Activated T-helper 1 cell treated with anti-CD3 and anti-CD28 coated beads, Interleukin-12 subunit alpha, Interleukin-12 subunit beta, Interleukin-2, Interleukin-4 antibody, amounts not matched to agents 30 ng/mL and 10 ng/mL and 1 ng/mL, durations not matched to agents 14 hours and 24 hours and 36 hours (primary cell): ENCODE results near the gene CD8B. TPM values are rescaled to one million over a fixed set of nuclear protein-coding genes. Genes with fewer than 3 reads are reported as not detected.

Experiments used
- DNase-seq: peaks from one replicate; pipeline ENCODE4 v3.0.0; 2021; ENCODE audit warnings: low spot score
- H3K27ac Mint-ChIP-seq: one replicate; pipeline ENCODE4 v1.8.0; 2021; ENCODE audit warnings: mild to moderate bottlenecking, mixed read lengths
- H3K27me3 Mint-ChIP-seq: one replicate; pipeline ENCODE4 v1.8.0; 2022; ENCODE audit warnings: mild to moderate bottlenecking, moderate library complexity, mixed read lengths; ENCODE audit not compliant: insufficient read depth
- H3K36me3 Mint-ChIP-seq: one replicate; pipeline ENCODE4 v1.8.0; 2021; ENCODE audit warnings: low read depth, mixed read lengths
- H3K4me1 Mint-ChIP-seq: one replicate; pipeline ENCODE4 v1.8.0; 2021; ENCODE audit warnings: low read depth, mixed read lengths
- H3K4me3 Mint-ChIP-seq: one replicate; pipeline ENCODE4 v1.8.0; 2021; ENCODE audit warnings: mild to moderate bottlenecking, moderate library complexity, mixed read lengths
- H3K9me3 Mint-ChIP-seq: one replicate; pipeline ENCODE4 v1.8.0; 2021; ENCODE audit warnings: mixed read lengths
- intact Hi-C: fragments of 100-400 bp; cut with micrococcal nuclease; formaldehyde crosslinking; loops from one replicate; pipeline ENCODE4 v1.15.1; 2024
- total RNA-seq: library from RNA; stranded (reverse); gene quantifications from 2 replicates; pipeline ENCODE4 v1.2.3, GENCODE V29; 2022

The CD8B gene
- total RNA-seq, 1 donor from 2014 or later: 1.5 TPM

- Mint-ChIP-seq H3K36me3 (no peaks in the 10 kb centered on the region), H3K4me3 (peak overlapping the region; percentile 87), H3K4me1 (peaks cover 27% of the 10 kb centered on the region), H3K9me3 (no peaks in the 10 kb centered on the region), H3K27ac (peak overlapping the region; percentile 79), H3K27me3 (peaks cover 46% of the 10 kb centered on the region)
- intact Hi-C loops: loop anchor here (1.0 to 2.0 kb wide), 3 partner anchors 16 to 409 kb away; no protein-coding TSS in a partner anchor
- DNase-seq: no peak
Observed at GRCh38 chr2:86807468-86808275, 54.0 kb downstream of the CD8B start.

GRCh38 chr2:86807133-86807467, 54.6 kb downstream of the CD8B start:
- H3K4me3 Mint-ChIP-seq: peak overlapping the region; percentile 87
- H3K27ac Mint-ChIP-seq: peak overlapping the region; percentile 79
- no peaks in the 10 kb centered on the region for H3K9me3 Mint-ChIP-seq
- intact Hi-C loops: loop anchor here (1.0 kb wide), 2 partner anchors 16 to 43 kb away; no protein-coding TSS in a partner anchor
- H3K27me3 Mint-ChIP-seq: peaks cover 41% of the 10 kb centered on the region
- H3K36me3 Mint-ChIP-seq: no peaks in the 10 kb centered on the region
- H3K4me1 Mint-ChIP-seq: peaks cover 27% of the 10 kb centered on the region
- no peak for DNase-seq

GRCh38 chr2:86806059-86806857, 55.4 kb downstream of the CD8B start:
- Mint-ChIP-seq H3K4me1 (peaks cover 27% of the 10 kb centered on the region), H3K27ac (no peak overlapping the region), H3K27me3 (peaks cover 40% of the 10 kb centered on the region), H3K36me3 (no peaks in the 10 kb centered on the region), H3K4me3 (peak overlapping the region; percentile 47), H3K9me3 (no peaks in the 10 kb centered on the region)
- intact Hi-C loops: no loop called here
- DNase-seq: no peak

GRCh38 chr2:86800856-86801567, 60.7 kb downstream of the CD8B start:
- H3K36me3 Mint-ChIP-seq: peaks cover 6% of the 10 kb centered on the region
- peaks cover 23% of the 10 kb centered on the region for H3K27me3 Mint-ChIP-seq
- DNase-seq: no peak
- no peak overlapping the region for H3K27ac Mint-ChIP-seq
- H3K4me1 Mint-ChIP-seq: peaks cover 7% of the 10 kb centered on the region
- intact Hi-C loops: no loop called here
- peaks cover 14% of the 10 kb centered on the region for H3K9me3 Mint-ChIP-seq
- no peak overlapping the region for H3K4me3 Mint-ChIP-seq

- H3K4me1 Mint-ChIP-seq: peaks cover 40% of the 10 kb centered on the region
- H3K27ac Mint-ChIP-seq: peak overlapping the region; percentile 54
- intact Hi-C loops: no loop called here
- peaks cover 44% of the 10 kb centered on the region for H3K27me3 Mint-ChIP-seq
- H3K36me3 Mint-ChIP-seq: peaks cover 22% of the 10 kb centered on the region
- H3K4me3 Mint-ChIP-seq: peak overlapping the region; percentile 5
- peaks cover 26% of the 10 kb centered on the region for H3K9me3 Mint-ChIP-seq
- no peak for DNase-seq
Observed at GRCh38 chr2:86794861-86795260, 66.8 kb downstream of the CD8B start.

GRCh38 chr2:86793752-86794151, 67.9 kb downstream of the CD8B start:
- H3K4me1 Mint-ChIP-seq: peaks cover 40% of the 10 kb centered on the region
- H3K27me3 Mint-ChIP-seq: peaks cover 47% of the 10 kb centered on the region
- no peak for DNase-seq
- peak overlapping the region; percentile 20 for H3K4me3 Mint-ChIP-seq
- no peak overlapping the region for H3K27ac Mint-ChIP-seq
- H3K9me3 Mint-ChIP-seq: peaks cover 26% of the 10 kb centered on the region
- intact Hi-C loops: no loop called here
- peaks cover 22% of the 10 kb centered on the region for H3K36me3 Mint-ChIP-seq

GRCh38 chr2:86791573-86791972, 70.1 kb downstream of the CD8B start:
- Mint-ChIP-seq H3K4me3 (peak overlapping the region; percentile 64), H3K27ac (no peak overlapping the region), H3K4me1 (peaks cover 40% of the 10 kb centered on the region), H3K9me3 (peaks cover 18% of the 10 kb centered on the region), H3K27me3 (peaks cover 59% of the 10 kb centered on the region), H3K36me3 (peaks cover 17% of the 10 kb centered on the region)
- no peak for DNase-seq
- intact Hi-C loops: loop anchor here (1.0 kb wide), 1 partner anchor 16 kb away; no protein-coding TSS in a partner anchor

GRCh38 chr2:86790676-86791572, 70.8 kb downstream of the CD8B start, which contains the start of gene CD8A:
Gene CD8A, minus strand, starts transcription at chr2:86790913. Its CDS starts 88 bp downstream, at chr2:86790825.
- peaks cover 40% of the 10 kb centered on the region for H3K4me1 Mint-ChIP-seq
- H3K36me3 Mint-ChIP-seq: peaks cover 15% of the 10 kb centered on the region
- peak within 1 kb of the TSS; percentile 64 for H3K4me3 Mint-ChIP-seq
- intact Hi-C loops: loop anchor here (1.0 kb wide), 1 partner anchor 16 kb away; no protein-coding TSS in a partner anchor
- H3K27ac Mint-ChIP-seq: peak within 1 kb of the TSS; percentile 1
- H3K27me3 Mint-ChIP-seq: peaks cover 56% of the 10 kb centered on the region
- peaks cover 11% of the 10 kb centered on the region for H3K9me3 Mint-ChIP-seq
- DNase-seq: no peak

GRCh38 chr2:86790134-86790675, 71.5 kb downstream of the CD8B start:
- Mint-ChIP-seq H3K4me3 (peak overlapping the region; percentile 63), H3K9me3 (peaks cover 4% of the 10 kb centered on the region), H3K27me3 (peaks cover 55% of the 10 kb centered on the region), H3K27ac (no peak overlapping the region), H3K36me3 (peaks cover 11% of the 10 kb centered on the region), H3K4me1 (peaks cover 38% of the 10 kb centered on the region)
- intact Hi-C loops: no loop called here
- DNase-seq: no peak

- no peak overlapping the region for H3K27ac Mint-ChIP-seq
- peaks cover 55% of the 10 kb centered on the region for H3K27me3 Mint-ChIP-seq
- H3K4me1 Mint-ChIP-seq: peaks cover 33% of the 10 kb centered on the region
- no peak for DNase-seq
- no peaks in the 10 kb centered on the region for H3K9me3 Mint-ChIP-seq
- intact Hi-C loops: no loop called here
- peaks cover 7% of the 10 kb centered on the region for H3K36me3 Mint-ChIP-seq
- peak overlapping the region; percentile 63 for H3K4me3 Mint-ChIP-seq
Observed at GRCh38 chr2:86789687-86790133, 72.0 kb downstream of the CD8B start.

GRCh38 chr2:86788881-86789686, 72.6 kb downstream of the CD8B start:
- DNase-seq: no peak
- no peak overlapping the region for H3K27ac Mint-ChIP-seq
- intact Hi-C loops: no loop called here
- peaks cover 7% of the 10 kb centered on the region for H3K36me3 Mint-ChIP-seq
- peaks cover 27% of the 10 kb centered on the region for H3K4me1 Mint-ChIP-seq
- H3K4me3 Mint-ChIP-seq: no peak overlapping the region
- peaks cover 55% of the 10 kb centered on the region for H3K27me3 Mint-ChIP-seq
- no peaks in the 10 kb centered on the region for H3K9me3 Mint-ChIP-seq
